OCI-LY3 (cell line): ENCODE data around the gene PAXX.

Source experiments
- CTCF ChIP-seq: fragments of 200-600, 300-600 bp; sonication (generic); IDR thresholded peaks from 2 replicates; pipeline ENCODE4 v1.5.1; 2014; ENCODE audit warnings: antibody characterized with exemption, low read length, low read depth
- EZH2phosphoT487 ChIP-seq: fragments of 200-600 bp; shearing (Covaris generic); IDR thresholded peaks from 2 replicates; pipeline ENCODE4 v1.6.1; 2018; ENCODE audit warnings: antibody characterized with exemption, mixed run types, low read depth

- TF ChIP-seq CTCF (no peak), EZH2phosphoT487 (no peak)
These were observed 8.4 kb upstream of the PAXX start for GRCh38 chr9:136983656-136984314.
